Epithelial cell of esophagus (primary cell): ENCODE data around the gene SH3BGRL2.

Experiments used
- DNase-seq: peaks from one replicate; pipeline ENCODE4 v3.0.0; 2010; ENCODE audit warnings: low read depth
- H3K4me3 ChIP-seq: 2 replicates; pipeline ENCODE4 v1.5.1; 2011; ENCODE audit warnings: mild to moderate bottlenecking, low read length, control low read depth
- CTCF ChIP-seq: IDR thresholded peaks from 2 replicates; pipeline ENCODE4 v1.5.1; 2011; ENCODE audit warnings: low read depth, mild to moderate bottlenecking, low read length, control low read depth, inconsistent platforms; ENCODE audit not compliant: insufficient read depth; ENCODE audit errors: missing control alignments

The SH3BGRL2 gene

DNA sequence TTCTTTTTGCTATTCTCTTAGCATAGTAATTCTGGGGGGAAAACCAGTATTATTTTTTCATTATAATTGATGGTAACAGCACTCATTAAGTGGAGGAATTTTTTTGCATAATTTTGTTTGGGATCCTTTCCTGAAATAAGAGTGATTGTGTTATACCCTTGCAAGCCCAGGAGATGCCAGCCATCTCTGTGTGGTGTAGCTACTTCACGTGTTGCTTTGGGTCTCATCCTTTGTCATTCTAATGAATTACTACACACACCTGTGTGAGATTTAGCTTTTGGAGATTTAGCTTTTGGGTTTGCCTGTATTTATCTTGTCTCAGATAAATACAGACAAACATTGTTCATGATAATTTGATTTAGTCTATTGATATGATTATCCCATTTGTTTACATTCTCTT lies 76.5 kb downstream of the SH3BGRL2 start:
- no peak for TF ChIP-seq CTCF
- DNase-seq, result no peak
- H3K4me3 ChIP-seq, result no peak overlapping the region

GRCh38 chr6:79708095-79708791 lies 77.1 kb downstream of the SH3BGRL2 start:
- DNase-seq, result no peak
- no peak for TF ChIP-seq CTCF
- H3K4me3 ChIP-seq, result no peak overlapping the region

GRCh38 chr6:79710127-79710526 lies 79.0 kb downstream of the SH3BGRL2 start:
- no peak for TF ChIP-seq CTCF
- no peak overlapping the region for H3K4me3 ChIP-seq
- DNase-seq, result no peak

GRCh38 chr6:79711167-79711566 lies 80.0 kb downstream of the SH3BGRL2 start:
- H3K4me3 ChIP-seq, result no peak overlapping the region
- no peak for TF ChIP-seq CTCF
- DNase-seq, result no peak

DNA sequence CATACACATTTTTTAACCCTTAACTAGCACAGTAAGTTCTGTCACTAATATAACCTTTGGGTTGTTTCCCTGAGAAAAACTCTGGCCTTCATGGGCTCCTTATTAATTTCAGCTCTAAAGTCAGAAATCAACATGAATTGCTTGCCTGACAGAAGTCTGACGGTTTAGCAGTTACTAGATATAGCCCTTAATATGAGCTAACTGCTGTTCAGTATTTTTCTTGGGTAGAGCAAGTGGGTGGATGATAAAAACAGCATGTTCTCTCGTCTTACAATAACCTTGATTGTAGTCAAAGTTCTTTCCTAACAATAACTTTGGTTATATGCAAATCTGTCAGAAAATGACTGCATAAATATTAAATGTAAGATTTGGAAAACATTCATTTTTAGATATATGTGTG lies 81.0 kb downstream of the SH3BGRL2 start:
- no peak overlapping the region for H3K4me3 ChIP-seq
- DNase-seq, result no peak
- TF ChIP-seq CTCF, result no peak

DNA sequence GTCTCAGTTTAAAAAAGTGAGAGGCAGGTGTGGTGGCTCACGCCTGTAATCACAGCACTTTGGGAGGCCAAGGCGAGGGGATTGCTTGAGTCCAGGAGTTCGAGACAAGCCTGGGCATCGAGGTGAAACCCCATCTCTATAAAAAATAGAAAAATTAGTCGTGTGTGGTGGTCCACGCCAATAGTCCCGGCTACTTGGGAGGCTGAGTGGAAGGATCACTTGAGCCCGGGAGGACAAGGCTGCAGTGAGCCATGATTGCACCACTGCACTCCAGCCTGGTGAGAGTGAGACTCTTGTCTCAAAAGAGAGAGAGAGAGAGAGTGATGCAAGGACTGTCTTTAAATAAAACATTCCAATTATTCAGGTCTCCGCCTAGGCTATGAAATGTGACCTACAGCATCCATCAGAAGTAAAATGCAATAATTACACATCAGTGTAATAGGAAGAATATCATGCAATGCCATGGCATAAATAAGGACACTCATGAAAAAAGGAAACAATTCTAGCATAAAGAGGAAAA lies 81.5 kb downstream of the SH3BGRL2 start:
- no peak overlapping the region for H3K4me3 ChIP-seq
- no peak for DNase-seq
- TF ChIP-seq CTCF, result no peak

- H3K4me3 ChIP-seq, result no peak overlapping the region
- DNase-seq, result peak; percentile 47
- peak; percentile 66 for TF ChIP-seq CTCF
Observed at GRCh38 chr6:79713701-79714322, 82.7 kb downstream of the SH3BGRL2 start.
